CD4-positive, CD25-positive, alpha-beta regulatory T cell (primary cell): ENCODE data around the gene ELAVL2. TPM values are rescaled to one million over a fixed set of nuclear protein-coding genes. Genes with fewer than 3 reads are reported as not detected.

ENCODE experiments used
- ATAC-seq, 2 donors: fragments of 150-1000 bp; cut with Tn5 transposase; one replicate each; pipeline ENCODE4 v1.10.0; 2021; ENCODE audit warnings: low read depth in 2 of 2, moderate number of reproducible peaks in 2 of 2, moderate library complexity in 1 of 2
- DNase-seq, 3 donors: peaks; one replicate each; pipeline versions ENCODE4 v3.0.0 to v3.0.0-alpha.2; 2012 to 2022; ENCODE audit warnings: mixed read lengths in 1 of 3
- H3K27ac ChIP-seq: one replicate; pipeline ENCODE4 v1.7.0; 2013; ENCODE audit warnings: mild to moderate bottlenecking, low read length; ENCODE audit not compliant: insufficient read depth, poor library complexity, severe bottlenecking
- H3K27me3 ChIP-seq: one replicate; pipeline ENCODE4 v1.7.0; 2013; ENCODE audit warnings: low read length; ENCODE audit not compliant: control insufficient read depth, insufficient read depth
- H3K36me3 ChIP-seq: one replicate; pipeline ENCODE4 v1.7.0; 2013; ENCODE audit warnings: mild to moderate bottlenecking, low read length, moderate library complexity; ENCODE audit not compliant: control insufficient read depth, insufficient read depth
- H3K4me1 ChIP-seq: 2 replicates; pipeline ENCODE4 v1.7.0; 2013; ENCODE audit warnings: mild to moderate bottlenecking, low read length; ENCODE audit not compliant: insufficient read depth, control insufficient read depth, poor library complexity, severe bottlenecking
- H3K4me3 ChIP-seq: one replicate; pipeline ENCODE4 v1.7.0; 2013; ENCODE audit warnings: low read depth, mild to moderate bottlenecking, low read length, moderate library complexity
- H3K9me3 ChIP-seq, 2 experiments: 1 replicate in 1 of 2; 2 replicates in 1 of 2; pipeline ENCODE4 v1.7.0; 2013; ENCODE audit warnings: low read length in 2 of 2, mild to moderate bottlenecking in 1 of 2, moderate library complexity in 1 of 2; ENCODE audit not compliant: control insufficient read depth in 2 of 2
- H3K27ac Mint-ChIP-seq, 3 donors: one replicate each; pipeline ENCODE4 v1.8.0; 2020 to 2022; ENCODE audit warnings: mild to moderate bottlenecking in 3 of 3, mixed read lengths in 3 of 3, moderate library complexity in 2 of 3
- H3K27me3 Mint-ChIP-seq: one replicate; pipeline ENCODE4 v1.8.0; 2022; ENCODE audit warnings: mild to moderate bottlenecking, mixed read lengths
- H3K36me3 Mint-ChIP-seq: one replicate; pipeline ENCODE4 v1.8.0; 2020; ENCODE audit warnings: mixed read lengths
- H3K4me1 Mint-ChIP-seq, 4 donors: one replicate each; pipeline ENCODE4 v1.8.0; 2020 to 2022; ENCODE audit warnings: mixed read lengths in 4 of 4, mild to moderate bottlenecking in 1 of 4
- H3K4me3 Mint-ChIP-seq, 4 donors: one replicate each; pipeline ENCODE4 v1.8.0; 2020 to 2022; ENCODE audit warnings: mild to moderate bottlenecking in 4 of 4, mixed read lengths in 4 of 4, moderate library complexity in 3 of 4
- H3K9me3 Mint-ChIP-seq, 7 donors: one replicate each; pipeline ENCODE4 v1.8.0; 2020 to 2022; ENCODE audit warnings: mixed read lengths in 7 of 7, mild to moderate bottlenecking in 3 of 7, moderate library complexity in 2 of 7
- polyA plus RNA-seq, 4 donors: library from polyadenylated mRNA; unstranded; fragments of 300-500 nt; fragmentation: Illumina TruSeq; gene quantifications; one replicate each; pipeline ENCODE4 v1.2.3, GENCODE V29; 2021
- total RNA-seq: library from RNA; stranded (reverse); gene quantifications from one replicate; pipeline ENCODE4 v1.2.3, GENCODE V29; 2022

Gene ELAVL2
- total and polyA plus RNA-seq, 5 donors from 2014 or later, result not detected

GRCh38 chr9:23790351-23791260 is 35.4 kb downstream of the ELAVL2 start:
- peaks cover 0 to 4% (median 0%) of the 10 kb centered on the region in 7 donors for H3K9me3 Mint-ChIP-seq
- H3K27ac Mint-ChIP-seq, result no peak overlapping the region
- no peaks in the 10 kb centered on the region for H3K36me3 ChIP-seq
- no peaks in the 10 kb centered on the region for H3K27me3 ChIP-seq
- H3K4me3 Mint-ChIP-seq, result no peak overlapping the region
- ATAC-seq, result no peak
- no peak for DNase-seq
- no peaks in the 10 kb centered on the region for H3K4me1 Mint-ChIP-seq
- H3K4me3 ChIP-seq, result no peak overlapping the region
- no peaks in the 10 kb centered on the region for H3K9me3 ChIP-seq
- no peaks in the 10 kb centered on the region for H3K36me3 Mint-ChIP-seq
- H3K27me3 Mint-ChIP-seq, result no peaks in the 10 kb centered on the region
- H3K4me1 ChIP-seq, result no peaks in the 10 kb centered on the region
- no peak overlapping the region for H3K27ac ChIP-seq

DNA sequence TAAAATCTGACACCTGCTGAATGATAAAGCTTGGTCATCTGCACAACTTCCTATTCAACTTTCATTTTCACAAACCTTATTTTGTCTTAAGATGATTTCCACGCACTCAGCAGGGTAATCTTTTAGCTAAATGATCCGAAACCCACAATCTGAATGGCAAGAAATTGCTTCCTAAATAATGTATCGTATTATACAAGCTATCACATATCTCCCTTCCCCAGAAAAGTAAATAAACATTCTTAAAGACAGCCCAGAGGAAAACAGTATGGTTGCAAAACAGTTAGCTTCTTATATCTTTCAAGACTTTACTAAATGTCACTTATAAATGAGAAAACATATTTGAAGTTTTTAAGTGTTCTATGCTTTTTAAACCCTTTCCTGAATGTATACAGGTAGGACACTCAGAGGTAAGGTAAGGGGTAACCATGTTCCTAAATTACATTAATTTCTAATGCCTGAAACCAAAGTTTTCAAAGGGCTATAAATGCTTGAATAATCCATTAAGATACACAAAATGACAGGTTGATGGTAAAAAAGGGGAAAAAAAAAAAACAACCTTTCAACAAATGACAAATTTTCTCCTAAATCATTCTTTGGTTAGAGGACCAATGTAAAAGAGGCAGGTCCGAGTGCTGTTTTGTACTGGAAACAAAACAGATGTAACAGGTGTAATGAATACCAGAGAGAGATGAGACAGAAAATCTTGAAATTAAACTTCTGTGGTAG is 36.3 kb downstream of the ELAVL2 start:
- Mint-ChIP-seq H3K27me3 (no peaks in the 10 kb centered on the region), H3K36me3 (no peaks in the 10 kb centered on the region), H3K4me1 (no peaks in the 10 kb centered on the region), H3K27ac (no peak overlapping the region), H3K9me3 (peaks cover 0 to 4% (median 0%) of the 10 kb centered on the region in 7 donors), H3K4me3 (no peak overlapping the region)
- no peak for ATAC-seq
- Histone ChIP-seq H3K4me1 (no peaks in the 10 kb centered on the region), H3K36me3 (no peaks in the 10 kb centered on the region), H3K27ac (no peak overlapping the region), H3K9me3 (no peaks in the 10 kb centered on the region), H3K4me3 (no peak overlapping the region), H3K27me3 (no peaks in the 10 kb centered on the region)
- DNase-seq, result no peak

- Mint-ChIP-seq H3K27ac (no peak overlapping the region), H3K4me1 (no peaks in the 10 kb centered on the region), H3K4me3 (no peak overlapping the region), H3K9me3 (peaks cover 0 to 12% (median 6%) of the 10 kb centered on the region in 7 donors), H3K36me3 (no peaks in the 10 kb centered on the region), H3K27me3 (no peaks in the 10 kb centered on the region)
- no peak for ATAC-seq
- no peak for DNase-seq
- no peaks in the 10 kb centered on the region for H3K36me3 ChIP-seq
- H3K27me3 ChIP-seq, result no peaks in the 10 kb centered on the region
- no peak overlapping the region for H3K27ac ChIP-seq
- no peaks in the 10 kb centered on the region for H3K4me1 ChIP-seq
- peaks cover 0 to 2% of the 10 kb centered on the region in 2 experiments for H3K9me3 ChIP-seq
- no peak overlapping the region for H3K4me3 ChIP-seq
These were observed 41.1 kb downstream of the ELAVL2 start for GRCh38 chr9:23784962-23785361.

DNA sequence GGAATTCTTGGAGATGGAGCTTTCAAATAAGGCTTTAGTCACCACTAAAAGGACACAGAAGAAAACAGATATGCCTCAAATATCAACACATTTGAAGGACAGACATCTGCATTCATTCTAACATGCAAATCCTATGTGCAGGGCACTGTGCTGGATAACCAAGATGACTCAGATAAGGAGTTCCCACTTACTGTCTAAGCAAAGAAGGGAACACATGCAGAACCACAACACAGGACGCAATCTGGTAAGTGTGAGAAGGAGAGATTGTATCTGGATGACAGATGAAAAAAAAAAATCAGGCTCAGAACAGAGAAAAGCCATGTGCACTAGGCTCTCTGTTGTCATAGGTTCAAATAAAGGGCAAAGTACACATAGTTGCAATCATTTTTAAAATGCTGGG is 42.5 kb downstream of the ELAVL2 start:
- H3K4me1 ChIP-seq, result no peaks in the 10 kb centered on the region
- Mint-ChIP-seq H3K27ac (no peak overlapping the region), H3K4me3 (no peak overlapping the region), H3K9me3 (peaks cover 0 to 16% (median 6%) of the 10 kb centered on the region in 7 donors), H3K4me1 (no peaks in the 10 kb centered on the region), H3K36me3 (no peaks in the 10 kb centered on the region), H3K27me3 (no peaks in the 10 kb centered on the region)
- H3K36me3 ChIP-seq, result no peaks in the 10 kb centered on the region
- peaks cover 0 to 2% of the 10 kb centered on the region in 2 experiments for H3K9me3 ChIP-seq
- H3K27me3 ChIP-seq, result no peaks in the 10 kb centered on the region
- ATAC-seq (no peak), DNase-seq (no peak)
- H3K27ac ChIP-seq, result no peak overlapping the region
- no peak overlapping the region for H3K4me3 ChIP-seq

- H3K4me3 Mint-ChIP-seq, result peak overlapping the region in 1 of 4 donors; percentile 10
- no peaks in the 10 kb centered on the region for H3K36me3 Mint-ChIP-seq
- no peak for DNase-seq
- Histone ChIP-seq H3K27me3 (no peaks in the 10 kb centered on the region), H3K4me3 (no peak overlapping the region), H3K4me1 (no peaks in the 10 kb centered on the region), H3K9me3 (peaks cover 0 to 2% of the 10 kb centered on the region in 2 experiments), H3K27ac (no peak overlapping the region), H3K36me3 (no peaks in the 10 kb centered on the region)
- no peak overlapping the region for H3K27ac Mint-ChIP-seq
- ATAC-seq, result no peak
- H3K4me1 Mint-ChIP-seq, result no peaks in the 10 kb centered on the region
- H3K9me3 Mint-ChIP-seq, result peaks cover 0 to 14% (median 9%) of the 10 kb centered on the region in 7 donors
- no peaks in the 10 kb centered on the region for H3K27me3 Mint-ChIP-seq
These were observed 46.8 kb downstream of the ELAVL2 start for GRCh38 chr9:23779220-23779619.

DNA sequence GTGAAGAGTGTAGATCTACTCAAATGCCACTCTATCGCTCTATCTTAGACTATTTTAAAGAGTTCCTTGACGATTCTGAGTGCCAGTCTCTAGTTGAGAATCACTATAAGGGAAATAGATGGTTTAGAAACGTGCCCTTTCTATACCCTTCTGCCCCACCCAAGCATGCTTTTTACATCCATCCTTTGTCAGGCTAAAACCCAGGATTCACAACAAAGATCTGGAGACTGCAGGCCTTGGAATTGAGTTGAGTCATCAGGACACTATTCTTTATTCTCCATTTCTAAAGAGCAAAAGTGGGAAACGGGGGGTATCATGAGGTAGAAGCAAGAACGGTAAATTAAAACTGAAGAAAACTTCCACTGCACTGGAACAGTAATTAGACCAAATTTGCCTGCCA is 48.7 kb downstream of the ELAVL2 start:
- H3K4me1 Mint-ChIP-seq, result no peaks in the 10 kb centered on the region
- H3K4me3 Mint-ChIP-seq, result no peak overlapping the region
- H3K9me3 ChIP-seq, result no peaks in the 10 kb centered on the region
- ATAC-seq (no peak), DNase-seq (no peak)
- H3K9me3 Mint-ChIP-seq, result peaks cover 0 to 12% (median 6%) of the 10 kb centered on the region in 7 donors
- H3K36me3 Mint-ChIP-seq, result no peaks in the 10 kb centered on the region
- no peak overlapping the region for H3K27ac Mint-ChIP-seq
- H3K4me3 ChIP-seq, result no peak overlapping the region
- no peak overlapping the region for H3K27ac ChIP-seq
- no peaks in the 10 kb centered on the region for H3K27me3 Mint-ChIP-seq
- no peaks in the 10 kb centered on the region for H3K4me1 ChIP-seq
- H3K36me3 ChIP-seq, result no peaks in the 10 kb centered on the region
- H3K27me3 ChIP-seq, result no peaks in the 10 kb centered on the region

GRCh38 chr9:23775549-23775948 is 50.5 kb downstream of the ELAVL2 start:
- Histone ChIP-seq H3K27ac (no peak overlapping the region), H3K4me1 (no peaks in the 10 kb centered on the region), H3K4me3 (no peak overlapping the region), H3K27me3 (no peaks in the 10 kb centered on the region), H3K36me3 (no peaks in the 10 kb centered on the region), H3K9me3 (no peaks in the 10 kb centered on the region)
- ATAC-seq, result no peak
- H3K4me3 Mint-ChIP-seq, result no peak overlapping the region
- DNase-seq, result no peak
- H3K4me1 Mint-ChIP-seq, result no peaks in the 10 kb centered on the region
- no peaks in the 10 kb centered on the region for H3K27me3 Mint-ChIP-seq
- H3K9me3 Mint-ChIP-seq, result peaks cover 0 to 13% (median 3%) of the 10 kb centered on the region in 7 donors
- no peak overlapping the region for H3K27ac Mint-ChIP-seq
- no peaks in the 10 kb centered on the region for H3K36me3 Mint-ChIP-seq
